HG03558 (cell line): ENCODE data around the gene GFY.

Experiments used
- ATAC-seq: cut with Tn5 transposase; IDR thresholded peaks from one replicate; pipeline ENCODE4 v1.9.1; 2021; ENCODE audit warnings: moderate number of reproducible peaks; ENCODE audit not compliant: unreplicated experiment; ENCODE audit errors: extremely low read depth

The GFY gene

DNA sequence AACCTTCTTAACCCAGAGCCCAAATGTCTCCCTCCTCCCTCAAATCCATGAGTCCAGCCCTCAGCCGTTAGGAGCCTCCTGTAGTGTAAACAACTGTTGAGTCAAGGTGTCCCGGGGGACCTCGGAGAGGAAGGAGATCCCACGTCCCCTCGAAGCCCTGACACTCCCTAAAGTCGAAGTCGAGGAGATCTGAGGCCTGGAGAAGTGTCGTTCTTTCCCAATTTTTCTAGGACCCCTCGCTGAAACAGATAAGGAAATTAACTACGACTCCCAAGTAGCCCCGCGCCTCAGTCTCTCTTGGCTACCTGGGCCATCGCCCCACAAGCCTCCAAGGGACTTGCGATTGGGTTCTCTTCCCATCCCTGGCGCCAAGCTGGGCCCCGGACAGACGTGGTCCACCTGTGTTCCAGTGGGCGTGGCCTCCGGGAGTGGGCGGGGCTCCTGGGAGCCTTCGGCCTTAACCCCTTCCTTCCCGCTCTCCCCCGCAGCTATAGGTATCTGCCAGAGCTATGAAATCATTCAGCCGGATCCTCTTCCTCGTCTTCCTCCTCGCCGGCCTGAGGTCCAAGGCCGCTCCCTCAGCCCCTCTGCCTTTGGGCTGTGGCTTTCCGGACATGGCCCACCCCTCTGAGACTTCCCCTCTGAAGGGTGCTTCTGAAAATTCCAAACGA is 869 bp downstream of the GFY start:
- ATAC-seq, result no peak

GRCh38 chr19:49427339-49427738 is 2.2 kb downstream of the GFY start:
- ATAC-seq, result no peak

GRCh38 chr19:49427855-49428546 is 2.8 kb downstream of the GFY start:
- ATAC-seq, result no peak

DNA sequence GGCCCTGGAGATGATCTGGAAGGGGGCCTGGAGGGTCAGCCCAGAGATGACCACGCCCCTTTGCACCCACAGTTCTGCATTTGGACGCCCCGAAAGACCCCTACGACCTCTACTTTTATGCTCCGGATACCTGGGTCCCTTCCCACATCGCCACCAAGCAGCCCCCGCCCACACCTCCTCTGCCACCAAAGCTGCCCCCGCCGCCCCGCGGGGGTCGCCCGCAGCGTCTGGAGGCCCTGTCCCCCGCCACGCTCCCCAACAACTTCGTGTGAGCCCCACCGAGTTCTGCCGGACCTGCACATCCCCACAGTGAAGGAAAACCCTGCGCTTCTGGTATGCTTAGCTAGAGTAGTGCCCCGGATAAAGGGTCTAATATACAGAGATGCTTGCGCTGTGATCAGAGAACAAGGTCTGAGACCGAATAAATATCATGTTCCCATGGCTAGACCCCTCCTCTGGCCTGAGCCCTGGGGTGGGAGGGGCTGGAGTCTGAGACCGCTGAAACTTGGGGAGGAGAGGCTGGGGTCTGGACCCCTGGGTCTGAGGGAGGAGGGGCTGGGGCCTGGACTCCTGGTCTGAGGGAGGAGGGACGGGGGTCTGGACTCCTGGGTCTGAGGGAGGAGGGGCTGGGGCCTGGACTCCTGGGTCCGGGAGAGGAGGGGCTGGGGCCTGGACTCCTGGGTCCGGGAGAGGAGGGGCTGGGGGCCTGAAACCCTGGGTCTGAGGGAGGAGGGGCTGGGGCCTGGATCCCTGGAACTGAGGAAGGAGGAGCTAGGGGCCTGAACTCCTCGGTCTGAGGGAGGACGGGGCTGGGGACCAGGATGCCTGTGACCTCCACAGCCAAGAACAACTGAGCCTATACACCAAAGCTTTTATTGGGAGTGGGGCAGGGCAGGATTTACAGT is 3.6 kb downstream of the GFY start:
- ATAC-seq, result no peak

GRCh38 chr19:49430172-49430677 is 5.0 kb downstream of the GFY start:
- no peak for ATAC-seq

DNA sequence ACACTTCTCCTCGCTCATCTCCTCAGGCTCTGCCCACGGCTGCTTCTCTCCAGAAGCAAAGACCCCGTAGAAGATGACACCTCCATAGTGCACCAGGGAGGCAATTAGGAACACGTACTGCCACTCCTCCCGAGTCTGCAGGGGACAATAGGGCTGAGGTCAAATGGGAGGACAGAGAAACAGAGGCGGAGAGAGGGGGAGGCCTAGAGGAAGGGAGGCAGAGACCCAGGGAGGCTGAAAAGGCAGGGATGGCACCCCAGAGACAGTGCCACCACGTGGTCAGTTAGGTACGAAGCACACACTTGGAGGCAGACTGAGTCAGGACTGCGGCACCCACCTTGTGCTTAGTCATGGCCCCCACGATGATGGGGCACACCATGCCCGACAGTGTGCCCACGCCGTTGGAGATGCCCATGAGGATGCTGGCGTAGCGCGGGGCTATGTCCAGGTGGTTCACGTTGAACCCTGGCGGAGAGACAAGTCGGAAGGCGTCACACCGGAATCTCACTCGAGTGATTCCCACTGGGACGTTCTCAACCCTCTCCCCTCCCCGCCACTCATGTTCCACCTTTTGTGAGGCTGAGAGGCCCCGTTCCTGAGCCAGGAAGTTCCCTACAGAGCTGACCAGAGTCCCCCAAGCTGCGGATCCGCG is 5.6 kb downstream of the GFY start:
- no peak for ATAC-seq

DNA sequence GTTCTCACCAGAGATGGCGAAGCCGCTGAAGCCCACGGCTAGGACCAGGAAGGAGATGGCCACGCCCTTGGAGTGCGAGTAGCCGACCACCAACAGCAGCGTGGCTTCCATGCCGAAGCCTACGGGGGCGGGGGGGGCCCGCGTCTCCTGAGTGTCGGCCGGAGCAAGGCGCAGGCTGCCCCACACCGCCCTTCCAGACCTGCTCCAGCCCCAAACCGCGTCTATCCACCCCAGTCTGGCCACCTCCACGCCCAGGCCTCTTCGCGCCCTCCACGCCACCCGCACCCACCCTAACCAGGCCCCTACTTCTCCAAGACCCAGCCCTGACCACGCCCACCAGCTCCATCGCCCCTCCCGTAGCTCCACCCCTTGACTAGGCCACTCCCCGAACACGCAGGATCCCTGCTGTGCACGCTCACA is 6.2 kb downstream of the GFY start:
- no peak for ATAC-seq

- ATAC-seq, result no peak
Measured at GRCh38 chr19:49432141-49433073, 7.2 kb downstream of the GFY start.

DNA sequence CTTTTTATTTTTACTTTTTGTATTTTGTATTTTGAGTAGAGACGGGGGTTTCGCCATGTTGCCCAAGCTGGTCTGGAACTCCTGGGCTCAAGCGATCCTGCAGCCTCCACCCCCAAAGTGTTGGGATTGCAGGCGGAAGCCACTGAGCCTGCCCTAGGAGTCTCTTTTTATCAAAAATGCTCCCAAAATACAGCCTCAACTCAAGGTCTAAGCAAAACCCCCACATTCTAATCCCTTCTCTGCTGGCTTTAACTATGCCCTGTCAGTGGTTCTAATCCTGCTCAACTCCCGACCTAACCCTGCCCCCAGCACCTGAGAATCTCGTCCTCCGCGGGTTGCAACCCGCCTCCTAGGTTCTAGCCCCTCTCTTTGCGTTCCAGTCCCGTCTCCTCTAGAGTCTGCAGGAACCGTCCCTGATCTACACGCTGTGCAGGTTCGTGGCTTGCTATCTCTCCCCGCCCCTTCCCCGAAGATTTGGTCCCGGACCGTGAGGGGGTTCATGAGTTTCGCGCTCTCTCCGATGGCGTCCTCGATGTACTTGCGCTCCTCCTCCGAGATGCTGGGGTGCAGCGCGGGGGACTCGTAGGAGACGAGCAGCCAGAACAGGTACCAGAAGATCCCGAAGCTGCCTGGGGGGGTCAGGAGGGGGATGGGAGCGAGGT is 8.2 kb downstream of the GFY start:
- ATAC-seq, result no peak

- ATAC-seq, result no peak
Measured at GRCh38 chr19:49434907-49435583, 9.9 kb downstream of the GFY start.

GRCh38 chr19:49435670-49436069 is 10.5 kb downstream of the GFY start:
- ATAC-seq, result no peak

DNA sequence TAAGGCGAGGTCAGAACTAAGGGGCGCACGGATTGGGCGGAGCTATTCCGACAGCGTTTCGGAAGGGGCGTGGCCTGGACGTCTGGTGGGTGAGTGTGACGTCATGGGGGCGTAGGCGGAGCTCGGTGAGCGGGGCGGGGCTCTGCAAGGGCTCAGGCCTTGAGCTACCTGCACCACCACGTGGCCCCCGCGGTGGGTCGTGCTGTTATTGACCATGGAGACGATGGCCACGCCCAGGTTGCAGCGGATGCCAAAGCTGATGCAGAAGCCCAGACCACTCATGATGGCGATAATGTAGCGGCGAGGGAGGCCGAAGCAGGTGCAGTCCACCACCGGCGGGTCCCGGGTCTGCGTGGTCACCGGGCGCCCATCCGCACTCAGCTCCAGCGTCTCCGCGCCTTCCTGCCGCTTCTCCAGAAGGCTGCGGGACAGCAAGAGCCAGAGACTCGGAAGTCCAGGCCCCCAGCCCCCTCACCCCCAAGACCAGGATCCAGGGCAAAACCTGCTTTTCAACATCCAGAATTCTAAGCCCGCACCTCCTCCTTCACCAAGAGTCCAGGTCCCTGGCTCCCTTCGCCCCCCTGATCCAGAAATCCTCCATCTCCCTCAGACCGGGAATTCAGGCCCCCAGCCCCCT is 11.3 kb downstream of the GFY start:
- no peak for ATAC-seq

DNA sequence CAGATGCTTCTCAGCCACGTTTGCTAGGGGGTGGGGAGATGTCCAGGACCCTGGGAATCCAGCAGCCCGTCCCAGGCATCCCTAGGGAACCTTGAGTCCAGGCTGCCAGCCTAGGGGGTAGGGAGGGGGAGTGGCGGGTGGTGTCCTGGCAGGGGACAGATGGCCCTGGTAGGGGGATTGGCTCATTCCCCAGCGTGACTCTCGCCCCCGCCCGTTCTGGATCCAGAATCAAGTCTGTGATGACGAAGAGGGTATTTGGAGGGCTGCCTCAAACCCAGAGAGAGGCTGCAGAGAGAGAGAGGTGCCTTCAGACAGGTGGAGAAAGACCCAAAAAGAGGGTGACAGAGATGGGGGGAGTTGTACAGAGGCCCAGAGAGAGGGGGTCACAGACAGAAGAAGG is 12.0 kb downstream of the GFY start:
- no peak for ATAC-seq

GRCh38 chr19:49438261-49438660 is 13.1 kb downstream of the GFY start:
- no peak for ATAC-seq

DNA sequence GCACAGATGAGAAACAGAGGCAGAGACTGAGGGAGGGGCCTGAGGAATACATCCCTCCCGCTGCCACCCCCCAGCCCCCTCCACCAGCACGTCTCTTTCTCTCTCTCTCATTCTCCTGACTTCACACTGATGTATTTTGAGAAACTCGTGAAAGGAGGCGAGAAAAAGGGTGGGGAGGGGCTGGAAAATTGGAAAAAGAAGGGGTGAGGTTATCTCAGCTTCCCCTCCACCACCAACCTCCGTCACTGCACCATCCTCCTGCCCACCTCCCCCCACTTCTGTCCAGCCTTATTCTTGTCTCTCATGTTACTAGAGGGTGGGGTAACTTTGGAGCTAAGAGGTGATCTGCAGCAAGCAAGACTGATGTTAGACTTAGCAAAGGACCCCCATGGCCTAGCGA is 14.6 kb downstream of the GFY start:
- no peak for ATAC-seq

- ATAC-seq, result no peak
Measured at GRCh38 chr19:49440439-49441209, 15.4 kb downstream of the GFY start.
